Liver (tissue), 9 donors: ENCODE measurements around the gene CCNE1. TPM values are rescaled to one million over a fixed set of nuclear protein-coding genes. Genes with fewer than 3 reads are reported as not detected.

Experiments
- DNase-seq: peaks from one replicate; pipeline ENCODE4 v3.0.0-alpha.2; 2017; ENCODE audit warnings: low spot score
- H3K27ac ChIP-seq, 2 donors: one replicate each; pipeline ENCODE4 v1.7.0; 2013; ENCODE audit warnings: inconsistent platforms in 2 of 2, low read length in 2 of 2, control low read depth in 1 of 2, low read depth in 1 of 2, mild to moderate bottlenecking in 1 of 2
- H3K27me3 ChIP-seq, 4 donors: one replicate each; pipeline versions ENCODE4 v1.6.1 to v1.7.0; 2013; ENCODE audit warnings: low read length in 3 of 4, inconsistent platforms in 1 of 4, mild to moderate bottlenecking in 1 of 4, moderate library complexity in 1 of 4; ENCODE audit not compliant: control insufficient read depth in 4 of 4, insufficient read depth in 4 of 4
- H3K36me3 ChIP-seq, 4 donors: one replicate each; pipeline versions ENCODE4 v1.6.1 to v1.7.0; 2013; ENCODE audit warnings: low read length in 3 of 4, mild to moderate bottlenecking in 3 of 4, low read depth in 1 of 4, moderate library complexity in 1 of 4; ENCODE audit not compliant: control insufficient read depth in 4 of 4, insufficient read depth in 3 of 4
- H3K4me1 ChIP-seq, 4 donors: one replicate each; pipeline versions ENCODE4 v1.6.1 to v1.7.0; 2013; ENCODE audit warnings: low read length in 3 of 4, mild to moderate bottlenecking in 3 of 4, moderate library complexity in 1 of 4; ENCODE audit not compliant: control insufficient read depth in 4 of 4, insufficient read depth in 4 of 4
- H3K4me3 ChIP-seq, 3 donors: one replicate each; pipeline versions ENCODE4 v1.6.1 to v1.7.0; 2013; ENCODE audit warnings: low read length in 3 of 3, control low read depth in 1 of 3, low read depth in 1 of 3, mild to moderate bottlenecking in 1 of 3
- H3K9ac ChIP-seq, 2 donors: one replicate each; pipeline ENCODE4 v1.7.0; 2013; ENCODE audit warnings: low read length in 2 of 2, mild to moderate bottlenecking in 2 of 2, moderate library complexity in 2 of 2, control low read depth in 1 of 2, low read depth in 1 of 2
- H3K9me3 ChIP-seq, 4 donors: one replicate each; pipeline versions ENCODE4 v1.6.1 to v1.7.0; 2013; ENCODE audit warnings: low read length in 3 of 4; ENCODE audit not compliant: control insufficient read depth in 4 of 4
- EGR1 ChIP-seq, 2 donors: IDR thresholded peaks; 2 replicates each; pipeline ENCODE4 v1.6.1; 2016 to 2018; ENCODE audit warnings: antibody characterized with exemption in 2 of 2, low read depth in 2 of 2
- FOXA1 ChIP-seq: IDR thresholded peaks from 2 replicates; pipeline ENCODE4 v1.6.1; 2016; ENCODE audit warnings: antibody characterized with exemption
- FOXA2 ChIP-seq: IDR thresholded peaks from 2 replicates; pipeline ENCODE4 v1.6.1; 2016; ENCODE audit warnings: antibody characterized with exemption
- GABPA ChIP-seq, 2 donors: IDR thresholded peaks in 1 of 2; conservative IDR thresholded peaks in 1 of 2; 2 replicates each; pipeline ENCODE4 v1.6.1; 2016; ENCODE audit warnings: antibody characterized with exemption in 2 of 2, mild to moderate bottlenecking in 1 of 2, moderate library complexity in 1 of 2
- HNF4A ChIP-seq, 2 donors: conservative IDR thresholded peaks; 2 replicates each; pipeline ENCODE4 v1.6.1; 2016; ENCODE audit warnings: antibody characterized with exemption in 2 of 2, mild to moderate bottlenecking in 2 of 2
- JUND ChIP-seq, 2 donors: IDR thresholded peaks; 2 replicates each; pipeline ENCODE4 v1.6.1; 2016; ENCODE audit warnings: antibody characterized with exemption in 2 of 2
- NR2F2 ChIP-seq: IDR thresholded peaks from 2 replicates; pipeline ENCODE4 v1.6.1; 2016; ENCODE audit warnings: antibody characterized with exemption
- RAD21 ChIP-seq, 2 donors: IDR thresholded peaks; 2 replicates each; pipeline ENCODE4 v1.6.1; 2016; ENCODE audit warnings: antibody characterized with exemption in 2 of 2, mild to moderate bottlenecking in 2 of 2
- RXRA ChIP-seq, 2 donors: IDR thresholded peaks; 2 replicates each; pipeline ENCODE4 v1.6.1; 2017 to 2018; ENCODE audit warnings: antibody characterized with exemption in 2 of 2, mild to moderate bottlenecking in 1 of 2
- SP1 ChIP-seq: IDR thresholded peaks from 2 replicates; pipeline ENCODE4 v1.6.1; 2018; ENCODE audit warnings: antibody characterized with exemption, mild to moderate bottlenecking
- TAF1 ChIP-seq: conservative IDR thresholded peaks from 2 replicates; pipeline ENCODE4 v1.6.1; 2016; ENCODE audit warnings: antibody characterized with exemption, mild to moderate bottlenecking
- YY1 ChIP-seq: IDR thresholded peaks from 2 replicates; pipeline ENCODE4 v1.6.1; 2016; ENCODE audit warnings: antibody characterized with exemption, mild to moderate bottlenecking
- WGBS: extraction: QIAGEN DNeasy Blood & Tissue Kit; methylation state at CpG from one replicate; pipeline ENCODE4 v1.1.7; 2013; 5-methylcytosine and 5-hydroxymethylcytosine counted together
- polyA plus RNA-seq, 2 donors: library from polyadenylated mRNA; stranded (reverse) in 1 of 2; unstranded in 1 of 2; fragments of 200-250 nt in 1 of 2; fragments of >200 nt in 1 of 2; fragmentation: Nextera tagmentation in 1 of 2; extraction: Ambion mirVana in 1 of 2; gene quantifications; one replicate each; pipeline versions ENCODE4 v1.2.1 to v1.2.3, GENCODE V29; 2013 to 2015
- total RNA-seq, 2 donors: library from RNA; depleted of rRNA; stranded (reverse); fragments of >200 nt; gene quantifications; one replicate each; pipeline ENCODE4 v1.2.3, GENCODE V29; 2014
- TF ChIP-seq, protein P1 (sequence below): fragments of 150-350 bp; IDR thresholded peaks from 2 replicates; pipeline ENCODE4 v1.5.1; 2017; ENCODE audit warnings: improper control_type of control experiment, low read depth, low read length; ENCODE audit not compliant: missing input control
- TF ChIP-seq, protein P2 (sequence below): IDR thresholded peaks from 2 replicates; pipeline ENCODE4 v1.6.1; 2016; ENCODE audit warnings: antibody characterized with exemption
- TF ChIP-seq, protein P3 (sequence below): IDR thresholded peaks from 2 replicates; pipeline ENCODE4 v1.6.1; 2016; ENCODE audit warnings: antibody characterized with exemption
- TF ChIP-seq, protein P4 (sequence below): IDR thresholded peaks from 2 replicates; pipeline ENCODE4 v1.6.1; 2016; ENCODE audit warnings: antibody characterized with exemption, mild to moderate bottlenecking
- donor health status: healthy.
- donor health status: healthy.
- donor health status: healthy.
- donor health status: healthy.
- donor health status: healthy.

CCNE1 gene
- total and polyA plus RNA-seq, 4 donors: 0.32 to 19.5 (median 0.79) TPM

DNA sequence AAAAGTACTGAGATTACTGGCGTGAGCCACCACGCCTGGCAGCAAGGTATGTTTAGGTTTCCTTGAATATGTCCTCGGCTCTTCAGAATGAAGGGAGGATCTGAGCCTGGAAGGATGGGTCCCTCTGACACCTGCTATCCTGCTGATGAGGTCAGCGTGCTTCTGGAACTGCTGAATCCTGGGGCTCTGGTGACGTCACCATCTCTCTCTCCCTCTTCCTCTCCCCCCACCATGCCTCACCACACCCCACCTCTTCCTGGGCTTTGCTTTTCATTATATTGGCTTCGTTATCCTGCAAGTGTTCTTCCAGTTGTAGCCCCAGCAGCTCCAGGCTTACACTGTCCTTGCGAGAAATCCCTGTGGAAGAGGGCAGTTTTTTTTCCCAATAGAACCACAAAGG is 49.8 kb downstream of the CCNE1 start:
- peaks cover 0 to 7% (median 3%) of the 10 kb centered on the region in 4 donors for H3K27me3 ChIP-seq
- no peaks in the 10 kb centered on the region for H3K9me3 ChIP-seq
- DNase-seq: no peak
- H3K4me3 ChIP-seq: no peak overlapping the region
- H3K27ac ChIP-seq: no peak overlapping the region
- H3K9ac ChIP-seq: no peak overlapping the region
- TF ChIP-seq YY1 (no peak), FOXA2 (no peak), SP1 (no peak), EGR1 (IDR thresholded peaks at IDR 0.05; ENCODE audit: low read depth in 2 of 2) (no peak), RAD21 (IDR thresholded peaks at IDR 0.05) (no peak), RXRA (IDR thresholded peaks at IDR 0.05) (no peak), JUND (IDR thresholded peaks at IDR 0.05) (no peak), GABPA (IDR thresholded peaks at IDR 0.05 in 1 of 2, conservative IDR thresholded peaks at IDR 0.05 in 1 of 2) (no peak), FOXA1 (no peak), NR2F2 (no peak), TAF1 (no peak), HNF4A (conservative IDR thresholded peaks at IDR 0.05) (no peak)
- TF ChIP-seq, protein P1, sequence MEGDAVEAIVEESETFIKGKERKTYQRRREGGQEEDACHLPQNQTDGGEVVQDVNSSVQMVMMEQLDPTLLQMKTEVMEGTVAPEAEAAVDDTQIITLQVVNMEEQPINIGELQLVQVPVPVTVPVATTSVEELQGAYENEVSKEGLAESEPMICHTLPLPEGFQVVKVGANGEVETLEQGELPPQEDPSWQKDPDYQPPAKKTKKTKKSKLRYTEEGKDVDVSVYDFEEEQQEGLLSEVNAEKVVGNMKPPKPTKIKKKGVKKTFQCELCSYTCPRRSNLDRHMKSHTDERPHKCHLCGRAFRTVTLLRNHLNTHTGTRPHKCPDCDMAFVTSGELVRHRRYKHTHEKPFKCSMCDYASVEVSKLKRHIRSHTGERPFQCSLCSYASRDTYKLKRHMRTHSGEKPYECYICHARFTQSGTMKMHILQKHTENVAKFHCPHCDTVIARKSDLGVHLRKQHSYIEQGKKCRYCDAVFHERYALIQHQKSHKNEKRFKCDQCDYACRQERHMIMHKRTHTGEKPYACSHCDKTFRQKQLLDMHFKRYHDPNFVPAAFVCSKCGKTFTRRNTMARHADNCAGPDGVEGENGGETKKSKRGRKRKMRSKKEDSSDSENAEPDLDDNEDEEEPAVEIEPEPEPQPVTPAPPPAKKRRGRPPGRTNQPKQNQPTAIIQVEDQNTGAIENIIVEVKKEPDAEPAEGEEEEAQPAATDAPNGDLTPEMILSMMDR: no peak
- TF ChIP-seq, protein P2, sequence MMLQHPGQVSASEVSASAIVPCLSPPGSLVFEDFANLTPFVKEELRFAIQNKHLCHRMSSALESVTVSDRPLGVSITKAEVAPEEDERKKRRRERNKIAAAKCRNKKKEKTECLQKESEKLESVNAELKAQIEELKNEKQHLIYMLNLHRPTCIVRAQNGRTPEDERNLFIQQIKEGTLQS: no peak
- TF ChIP-seq, protein P3, sequence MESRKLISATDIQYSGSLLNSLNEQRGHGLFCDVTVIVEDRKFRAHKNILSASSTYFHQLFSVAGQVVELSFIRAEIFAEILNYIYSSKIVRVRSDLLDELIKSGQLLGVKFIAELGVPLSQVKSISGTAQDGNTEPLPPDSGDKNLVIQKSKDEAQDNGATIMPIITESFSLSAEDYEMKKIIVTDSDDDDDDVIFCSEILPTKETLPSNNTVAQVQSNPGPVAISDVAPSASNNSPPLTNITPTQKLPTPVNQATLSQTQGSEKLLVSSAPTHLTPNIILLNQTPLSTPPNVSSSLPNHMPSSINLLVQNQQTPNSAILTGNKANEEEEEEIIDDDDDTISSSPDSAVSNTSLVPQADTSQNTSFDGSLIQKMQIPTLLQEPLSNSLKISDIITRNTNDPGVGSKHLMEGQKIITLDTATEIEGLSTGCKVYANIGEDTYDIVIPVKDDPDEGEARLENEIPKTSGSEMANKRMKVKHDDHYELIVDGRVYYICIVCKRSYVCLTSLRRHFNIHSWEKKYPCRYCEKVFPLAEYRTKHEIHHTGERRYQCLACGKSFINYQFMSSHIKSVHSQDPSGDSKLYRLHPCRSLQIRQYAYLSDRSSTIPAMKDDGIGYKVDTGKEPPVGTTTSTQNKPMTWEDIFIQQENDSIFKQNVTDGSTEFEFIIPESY: no peak
- TF ChIP-seq, protein P4, sequence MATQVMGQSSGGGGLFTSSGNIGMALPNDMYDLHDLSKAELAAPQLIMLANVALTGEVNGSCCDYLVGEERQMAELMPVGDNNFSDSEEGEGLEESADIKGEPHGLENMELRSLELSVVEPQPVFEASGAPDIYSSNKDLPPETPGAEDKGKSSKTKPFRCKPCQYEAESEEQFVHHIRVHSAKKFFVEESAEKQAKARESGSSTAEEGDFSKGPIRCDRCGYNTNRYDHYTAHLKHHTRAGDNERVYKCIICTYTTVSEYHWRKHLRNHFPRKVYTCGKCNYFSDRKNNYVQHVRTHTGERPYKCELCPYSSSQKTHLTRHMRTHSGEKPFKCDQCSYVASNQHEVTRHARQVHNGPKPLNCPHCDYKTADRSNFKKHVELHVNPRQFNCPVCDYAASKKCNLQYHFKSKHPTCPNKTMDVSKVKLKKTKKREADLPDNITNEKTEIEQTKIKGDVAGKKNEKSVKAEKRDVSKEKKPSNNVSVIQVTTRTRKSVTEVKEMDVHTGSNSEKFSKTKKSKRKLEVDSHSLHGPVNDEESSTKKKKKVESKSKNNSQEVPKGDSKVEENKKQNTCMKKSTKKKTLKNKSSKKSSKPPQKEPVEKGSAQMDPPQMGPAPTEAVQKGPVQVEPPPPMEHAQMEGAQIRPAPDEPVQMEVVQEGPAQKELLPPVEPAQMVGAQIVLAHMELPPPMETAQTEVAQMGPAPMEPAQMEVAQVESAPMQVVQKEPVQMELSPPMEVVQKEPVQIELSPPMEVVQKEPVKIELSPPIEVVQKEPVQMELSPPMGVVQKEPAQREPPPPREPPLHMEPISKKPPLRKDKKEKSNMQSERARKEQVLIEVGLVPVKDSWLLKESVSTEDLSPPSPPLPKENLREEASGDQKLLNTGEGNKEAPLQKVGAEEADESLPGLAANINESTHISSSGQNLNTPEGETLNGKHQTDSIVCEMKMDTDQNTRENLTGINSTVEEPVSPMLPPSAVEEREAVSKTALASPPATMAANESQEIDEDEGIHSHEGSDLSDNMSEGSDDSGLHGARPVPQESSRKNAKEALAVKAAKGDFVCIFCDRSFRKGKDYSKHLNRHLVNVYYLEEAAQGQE: no peak
- 81% methylated on average over 7 of the region's 7 CpGs for WGBS
- H3K36me3 ChIP-seq: no peaks in the 10 kb centered on the region
- no peaks in the 10 kb centered on the region for H3K4me1 ChIP-seq

DNA sequence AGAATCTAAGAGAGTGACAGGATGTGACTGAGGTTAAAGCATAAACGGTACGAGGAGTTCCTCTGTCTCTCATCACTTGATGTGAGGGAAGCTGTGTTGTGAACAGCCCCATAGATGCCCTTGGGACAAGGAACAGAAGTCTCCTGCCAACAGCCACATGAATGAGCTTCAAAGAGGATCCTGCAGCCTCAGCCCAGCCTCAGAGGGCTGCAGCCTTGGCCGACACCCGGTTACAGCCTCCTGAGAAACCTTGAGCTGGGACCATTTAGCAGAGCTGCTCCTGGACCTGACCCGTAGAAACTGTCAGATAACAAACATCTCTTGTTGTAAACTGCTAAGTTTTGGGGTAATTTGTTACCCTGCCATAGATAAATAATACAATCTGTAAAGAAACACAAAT is 54.2 kb downstream of the CCNE1 start:
- Histone ChIP-seq H3K27ac (no peak overlapping the region), H3K9me3 (peaks cover 0 to 7% (median 0%) of the 10 kb centered on the region in 4 donors), H3K36me3 (no peaks in the 10 kb centered on the region), H3K4me1 (no peaks in the 10 kb centered on the region), H3K4me3 (no peak overlapping the region), H3K9ac (no peak overlapping the region), H3K27me3 (peaks cover 0 to 7% (median 3%) of the 10 kb centered on the region in 4 donors)
- no peak for TF ChIP-seq JUND (IDR thresholded peaks at IDR 0.05)
- TF ChIP-seq YY1: no peak
- TF ChIP-seq FOXA2: no peak
- TF ChIP-seq RXRA (IDR thresholded peaks at IDR 0.05): no peak
- TF ChIP-seq EGR1 (IDR thresholded peaks at IDR 0.05; ENCODE audit: low read depth in 2 of 2): no peak
- TF ChIP-seq RAD21 (IDR thresholded peaks at IDR 0.05): no peak
- TF ChIP-seq, protein P2: no peak
- 73% methylated on average over 5 of the region's 5 CpGs for WGBS
- DNase-seq: no peak
